ENCODE measurements around the gene MARS1. TPM values are rescaled to one million over a fixed set of nuclear protein-coding genes. Genes with fewer than 3 reads are reported as not detected.

The MARS1 gene
- total RNA-seq, 6 experiments from 2014 or later: 53.4 to 66.6 (median 60.4) TPM

DNA sequence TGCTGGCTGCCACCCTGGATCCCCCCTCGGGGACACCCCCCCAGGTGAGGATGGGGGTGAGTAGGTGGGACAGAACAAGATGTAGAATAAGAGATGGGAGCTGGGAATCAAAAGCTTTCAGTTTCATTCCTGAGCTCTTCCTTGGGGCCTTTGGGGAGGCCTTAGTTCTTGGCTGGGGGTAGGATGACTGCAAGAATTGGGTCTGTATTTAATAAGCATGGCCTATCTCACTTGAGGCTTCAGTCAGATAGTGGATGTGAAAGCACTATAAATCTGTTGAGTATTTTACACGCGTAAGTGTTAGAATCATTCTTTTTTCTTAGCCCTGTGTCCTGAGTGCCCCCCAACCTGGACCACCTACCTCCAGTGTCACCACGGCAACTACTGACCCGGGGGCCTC is 39.3 kb downstream of the MARS1 start:
- intact Hi-C loops (cut with DNase I): no loop called here
- no peak overlapping the region for H3K4me3 ChIP-seq
- TF ChIP-seq POLR2A (IDR thresholded peaks at IDR 0.05) (no peak), CTCF (IDR thresholded peaks at IDR 0.05) (no peak)
- no peaks in the 10 kb centered on the region for H3K9me3 ChIP-seq
- ATAC-seq (no peak), DNase-seq (no peak)
- 73% methylated on average over 3 of the region's 5 CpGs for WGBS (ENCODE audit: insufficient coverage, low coverage, low lambda C conversion rate, missing lambda C conversion rate)
- peaks cover 0 to 78% (median 36%) of the 10 kb centered on the region in 4 donors for H3K36me3 ChIP-seq
- H3K4me1 ChIP-seq: peaks cover 0 to 22% (median 12%) of the 10 kb centered on the region in 4 donors
- no peaks in the 10 kb centered on the region for H3K27me3 ChIP-seq
- H3K27ac ChIP-seq: no peak overlapping the region

- H3K9me3 ChIP-seq: no peaks in the 10 kb centered on the region
- intact Hi-C loops (cut with DNase I): no loop called here
- DNase-seq: no peak
- H3K36me3 ChIP-seq: peaks cover 0 to 88% (median 43%) of the 10 kb centered on the region in 4 donors
- H3K4me3 ChIP-seq: no peak overlapping the region
- no peak for ATAC-seq
- no peak overlapping the region for H3K27ac ChIP-seq
- no peak for TF ChIP-seq CTCF (IDR thresholded peaks at IDR 0.05)
- H3K27me3 ChIP-seq: no peaks in the 10 kb centered on the region
- peaks cover 0 to 22% (median 12%) of the 10 kb centered on the region in 4 donors for H3K4me1 ChIP-seq
- WGBS (ENCODE audit: insufficient coverage, low coverage, low lambda C conversion rate, missing lambda C conversion rate): 80% methylated on average over 4 of the region's 12 CpGs
These were observed 40.3 kb downstream of the MARS1 start for GRCh38 chr12:57528176-57528575.

GRCh38 chr12:57528831-57529555 is 41.1 kb downstream of the MARS1 start:
- 63% methylated on average over 7 of the region's 10 CpGs for WGBS (ENCODE audit: insufficient coverage, low coverage, low lambda C conversion rate, missing lambda C conversion rate)
- Histone ChIP-seq H3K4me3 (no peak overlapping the region), H3K36me3 (peaks cover 0 to 92% (median 45%) of the 10 kb centered on the region in 4 donors), H3K9me3 (no peaks in the 10 kb centered on the region), H3K27me3 (no peaks in the 10 kb centered on the region), H3K27ac (no peak overlapping the region), H3K4me1 (peaks cover 0 to 15% (median 8%) of the 10 kb centered on the region in 4 donors)
- DNase-seq (no peak), ATAC-seq (no peak)
- TF ChIP-seq CTCF (IDR thresholded peaks at IDR 0.05) (no peak), POLR2A (IDR thresholded peaks at IDR 0.05) (no peak)
- intact Hi-C loops (cut with DNase I): no loop called here

DNA sequence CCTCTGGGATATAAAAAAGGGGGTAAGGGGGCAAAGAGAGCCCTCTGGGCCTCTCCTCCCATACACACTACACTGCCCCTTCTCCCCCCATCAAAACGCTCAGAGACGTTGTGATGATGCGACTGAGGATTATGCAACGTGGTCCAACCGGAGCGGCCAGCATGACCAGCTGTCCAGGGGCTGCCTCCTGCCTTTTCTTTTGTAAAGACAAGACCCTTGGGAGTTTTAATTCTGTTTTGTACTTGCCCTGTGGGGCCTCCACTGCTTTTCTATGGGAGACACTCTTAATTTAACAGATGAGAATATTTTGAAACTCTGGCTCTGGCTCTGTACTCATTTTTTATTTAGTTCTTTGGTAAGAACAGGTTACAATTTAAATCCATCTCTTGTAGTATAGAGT is 42.0 kb downstream of the MARS1 start:
- WGBS (ENCODE audit: insufficient coverage, low coverage, low lambda C conversion rate, missing lambda C conversion rate): 43% methylated on average over 6 of the region's 6 CpGs
- H3K9me3 ChIP-seq: no peaks in the 10 kb centered on the region
- no peak overlapping the region for H3K4me3 ChIP-seq
- ATAC-seq (no peak), DNase-seq (no peak)
- peaks cover 0 to 7% (median 2%) of the 10 kb centered on the region in 4 donors for H3K4me1 ChIP-seq
- peaks cover 0 to 91% (median 47%) of the 10 kb centered on the region in 4 donors for H3K36me3 ChIP-seq
- intact Hi-C loops (cut with DNase I): no loop called here
- no peaks in the 10 kb centered on the region for H3K27me3 ChIP-seq
- no peak overlapping the region for H3K27ac ChIP-seq
- TF ChIP-seq CTCF (IDR thresholded peaks at IDR 0.05) (no peak), POLR2A (IDR thresholded peaks at IDR 0.05) (no peak)
